ENCODE measurements around the gene SELENOH.

Gene SELENOH

DNA sequence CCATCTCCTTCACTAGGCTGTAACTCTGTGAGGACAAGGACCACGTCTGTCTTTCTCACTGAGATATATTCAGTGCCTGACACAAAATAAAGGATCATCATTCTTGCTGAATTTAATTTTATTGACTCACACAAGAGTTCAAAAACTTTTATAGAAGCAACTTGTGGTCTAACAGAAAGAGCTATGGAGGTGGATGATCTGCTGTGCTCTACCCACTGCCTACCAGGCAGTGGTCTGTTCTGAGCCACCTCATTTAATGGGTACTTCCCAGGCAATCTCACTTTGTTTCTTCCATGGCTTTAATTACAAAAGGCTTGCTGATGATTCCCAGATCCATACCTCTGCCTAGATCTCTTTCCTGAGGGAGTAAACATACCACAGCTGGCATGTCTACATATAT lies 5.6 kb downstream of the SELENOH start:
- no peak for DNase-seq (ENCODE audit: low read depth)

DNA sequence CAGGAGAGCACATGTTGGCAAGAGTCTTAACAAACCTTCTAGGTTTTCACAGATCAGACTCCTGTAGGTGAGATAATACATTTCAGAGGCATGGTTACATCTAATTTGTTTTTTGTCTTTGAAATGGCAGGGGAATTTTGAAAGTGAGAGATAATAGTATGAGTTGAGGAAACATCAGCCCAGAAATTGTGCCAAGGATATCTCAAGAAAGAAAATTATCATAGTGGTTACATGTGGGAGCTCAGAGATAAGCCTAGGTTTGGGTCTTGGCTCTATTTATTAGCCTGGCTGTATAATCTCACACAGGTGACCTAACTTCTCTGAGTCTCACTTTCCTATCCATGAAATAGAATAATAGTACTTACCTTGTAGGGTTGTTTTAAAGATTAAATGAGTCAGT lies 9.9 kb downstream of the SELENOH start:
- no peak for DNase-seq (ENCODE audit: low read depth)

DNA sequence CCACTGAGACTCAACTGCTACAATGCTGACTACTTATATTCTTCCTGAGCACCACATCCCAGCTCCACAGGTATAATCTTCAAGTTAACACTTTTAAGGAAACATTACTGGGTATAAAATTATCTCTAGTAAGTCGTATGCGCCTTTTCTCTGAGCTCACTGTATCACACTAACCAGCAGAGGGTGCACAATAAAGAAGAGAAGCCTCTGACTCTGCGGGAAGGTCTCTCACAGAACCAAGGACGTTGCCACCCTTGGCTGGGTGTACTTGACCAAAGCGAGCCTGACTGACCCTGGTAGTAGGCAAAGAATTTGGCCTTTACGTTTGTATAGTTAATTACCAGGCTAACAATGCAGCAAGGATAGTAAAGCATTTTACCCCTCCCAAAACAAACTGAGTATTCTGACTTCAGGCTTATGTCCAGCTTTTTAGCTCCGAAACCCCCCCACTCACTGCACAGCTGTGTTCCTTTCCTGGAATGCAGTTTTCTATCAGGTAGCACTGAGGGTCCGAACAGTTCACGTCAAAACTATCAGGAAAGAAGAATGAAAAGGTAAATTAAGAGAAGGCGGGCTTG lies 10.5 kb downstream of the SELENOH start, which contains the start of gene BTBD18:
BTBD18 (minus strand) TSS at position 144 of the 578 bp plus-strand sequence. CDS start 631 bp downstream, outside the sequence.
- no peak for DNase-seq (ENCODE audit: low read depth)

DNA sequence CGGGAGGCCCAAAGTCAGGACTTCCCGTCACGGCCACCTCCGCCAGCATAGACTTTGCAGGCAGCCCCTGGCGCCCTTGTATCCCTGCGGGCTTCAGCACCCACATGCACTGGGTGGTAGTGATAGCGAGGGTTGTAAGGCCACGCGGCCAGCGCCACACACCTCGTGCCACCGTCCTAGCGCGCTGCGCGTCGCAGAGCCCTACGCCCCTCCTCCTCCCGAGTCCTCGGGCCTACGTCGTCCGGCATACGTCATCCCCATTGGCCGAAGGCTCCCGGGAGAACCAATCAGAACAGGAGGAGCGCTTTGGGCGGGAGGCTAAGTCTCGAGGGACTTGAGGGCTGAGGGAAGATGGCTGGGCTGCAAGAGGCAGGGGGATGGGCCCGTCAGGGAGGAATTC lies 11.7 kb downstream of the SELENOH start:
- no peak for DNase-seq (ENCODE audit: low read depth)

DNA sequence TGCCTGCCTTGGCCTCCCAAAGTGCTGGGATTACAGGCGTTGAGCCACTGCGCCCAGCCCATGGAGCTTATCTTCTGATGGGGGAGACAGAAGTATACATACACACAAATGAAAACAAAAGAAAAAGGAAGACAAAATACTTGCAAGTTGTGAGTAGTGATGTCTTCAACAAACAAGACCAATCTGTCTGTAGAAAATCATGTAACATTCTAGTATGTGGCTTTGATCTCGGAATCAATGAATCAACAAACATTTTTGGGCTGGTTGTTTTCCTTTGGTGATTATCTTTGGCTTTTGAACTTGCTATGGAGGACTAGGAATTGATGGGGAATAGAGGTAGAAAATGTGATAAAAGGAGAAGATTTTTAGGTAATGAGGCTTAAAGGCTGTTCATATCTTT lies 16.9 kb downstream of the SELENOH start:
- DNase-seq (ENCODE audit: low read depth) = no peak

DNA sequence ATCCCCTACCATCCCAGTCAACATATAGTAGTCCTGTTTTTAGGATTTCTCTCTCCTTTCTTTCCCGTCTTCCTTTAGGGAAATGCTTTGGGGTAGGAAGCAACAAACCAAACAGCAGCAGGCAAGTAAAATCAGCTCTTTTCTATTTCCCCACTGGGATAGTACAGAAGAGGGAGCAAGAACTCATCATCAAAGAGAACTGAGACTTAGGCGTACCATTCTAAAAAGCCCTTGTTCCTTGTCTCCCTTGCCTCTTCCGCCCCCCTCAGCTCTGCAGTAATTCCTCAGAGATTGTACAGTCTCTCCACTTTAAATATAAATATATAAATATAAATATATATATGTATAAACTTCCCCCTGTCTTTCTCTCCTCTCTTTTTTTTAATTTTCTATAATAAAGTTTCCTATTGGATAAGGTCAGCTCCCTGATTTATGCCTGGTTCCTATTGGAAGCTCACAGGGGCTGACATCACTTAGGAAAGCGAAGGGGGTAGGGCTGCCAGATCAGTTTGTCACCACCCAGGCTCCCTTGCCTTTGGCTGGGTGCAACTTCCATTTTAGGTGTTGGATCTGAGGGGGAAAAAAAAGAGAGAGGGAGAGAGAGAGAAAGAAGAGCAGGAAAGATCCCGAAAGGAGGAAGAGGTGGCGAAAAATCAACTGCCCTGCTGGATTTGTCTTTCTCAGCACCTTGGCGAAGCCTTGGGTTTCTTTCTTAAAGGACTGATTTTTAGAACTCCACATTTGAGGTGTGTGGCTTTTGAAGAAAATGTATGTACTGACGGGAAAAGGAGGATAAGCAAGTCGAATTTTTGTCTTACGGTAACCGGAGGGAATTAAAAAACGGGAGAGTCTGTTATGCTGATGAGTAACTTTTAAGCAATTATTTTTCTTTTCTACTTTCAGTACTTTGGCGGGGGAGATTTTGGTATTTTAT lies 20.3 kb downstream of the SELENOH start, which contains the start of gene CTNND1:
CTNND1 (plus strand) TSS at position 502 of the 934 bp plus-strand sequence. CDS start 29,677 bp downstream, outside the sequence.
- no peak for DNase-seq (ENCODE audit: low read depth)

DNA sequence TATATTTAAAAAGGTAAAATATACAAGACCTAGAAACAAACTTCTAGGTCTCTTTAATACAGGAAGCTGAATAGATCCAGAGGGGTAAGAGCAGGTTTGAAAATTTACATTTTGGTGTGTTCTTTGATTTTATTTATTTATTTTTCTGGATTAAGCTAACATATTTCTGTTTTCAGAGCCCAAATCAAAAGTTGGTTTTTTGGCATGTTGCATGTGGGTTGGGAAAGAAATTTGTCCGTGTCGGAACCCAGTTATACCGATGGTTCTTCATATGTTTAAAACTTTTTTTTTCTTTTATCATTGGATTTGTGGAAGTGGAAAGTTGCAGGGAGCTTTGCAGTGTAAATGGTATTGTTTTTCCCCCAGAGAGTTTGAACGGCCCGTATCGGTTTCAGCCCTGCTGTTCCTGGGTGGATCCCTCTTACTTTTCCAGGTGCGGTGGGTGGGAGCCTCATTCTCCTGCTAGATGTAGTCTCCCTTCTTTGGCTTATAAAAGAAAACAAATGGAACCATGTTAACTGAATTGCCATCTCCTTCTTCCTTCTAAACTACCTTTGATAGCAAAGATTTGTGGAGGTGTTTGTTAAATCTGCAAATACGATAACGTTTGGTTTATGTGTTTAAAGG lies 21.1 kb downstream of the SELENOH start:
- DNase-seq (ENCODE audit: low read depth) = no peak

DNA sequence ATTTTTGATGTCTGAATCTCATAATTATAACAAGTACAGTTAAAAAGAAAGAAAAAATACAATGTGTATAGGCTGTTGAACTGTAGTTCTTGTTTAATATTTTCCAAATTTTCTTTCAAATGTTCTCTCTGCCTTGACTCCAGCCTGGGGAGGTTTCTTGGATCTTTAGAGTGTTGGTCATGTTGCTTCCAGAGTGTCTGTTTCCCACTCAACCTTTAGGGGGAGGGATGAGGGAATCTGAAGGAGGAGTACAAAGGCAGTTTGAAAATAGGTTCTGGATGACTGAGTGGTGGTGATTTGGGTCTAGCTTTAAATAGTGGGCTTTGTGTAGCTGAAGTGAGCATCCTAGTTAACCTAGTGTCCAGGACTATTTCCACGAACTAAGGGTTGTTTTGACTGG lies 22.3 kb downstream of the SELENOH start:
- no peak for DNase-seq (ENCODE audit: low read depth)

DNA sequence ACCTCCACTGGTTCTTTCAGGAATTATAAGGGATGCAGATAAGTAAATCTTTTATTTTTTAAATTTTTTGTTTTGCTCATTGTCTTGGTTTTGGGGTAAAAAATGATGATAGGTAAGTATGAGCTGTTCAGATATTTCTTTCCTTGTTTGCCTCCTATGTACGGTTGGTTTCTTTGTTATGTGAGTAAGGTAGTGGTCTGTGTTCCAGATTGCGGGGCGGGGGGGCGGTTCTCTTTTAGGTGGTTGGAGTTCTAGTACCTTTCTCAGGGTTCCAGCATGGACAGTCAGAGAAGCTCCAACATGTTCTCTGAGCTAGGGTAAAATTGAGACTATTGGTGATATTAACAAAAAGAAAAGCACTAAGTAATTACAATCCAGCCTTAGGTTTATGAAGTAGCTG lies 22.7 kb downstream of the SELENOH start:
- DNase-seq (ENCODE audit: low read depth) = no peak

DNA sequence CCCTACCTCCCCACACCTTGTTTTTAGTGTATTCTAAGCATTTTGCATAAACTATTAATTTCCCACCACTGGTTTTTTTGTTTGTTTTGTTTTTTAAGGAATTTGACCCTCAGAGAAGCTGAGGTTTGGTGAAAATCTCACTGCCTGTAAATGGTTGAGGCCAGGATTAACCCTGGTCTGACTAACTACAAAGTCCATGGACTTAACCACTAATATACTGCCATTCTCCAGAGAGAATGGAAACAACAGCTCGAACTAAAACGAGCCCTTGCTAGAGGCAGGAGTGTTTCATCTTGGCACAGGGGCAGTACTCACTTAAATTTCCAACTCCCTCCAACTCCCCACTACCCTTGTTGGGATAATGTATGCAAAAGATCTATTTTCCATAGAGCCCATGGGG lies 23.3 kb downstream of the SELENOH start:
- no peak for DNase-seq (ENCODE audit: low read depth)

DNA sequence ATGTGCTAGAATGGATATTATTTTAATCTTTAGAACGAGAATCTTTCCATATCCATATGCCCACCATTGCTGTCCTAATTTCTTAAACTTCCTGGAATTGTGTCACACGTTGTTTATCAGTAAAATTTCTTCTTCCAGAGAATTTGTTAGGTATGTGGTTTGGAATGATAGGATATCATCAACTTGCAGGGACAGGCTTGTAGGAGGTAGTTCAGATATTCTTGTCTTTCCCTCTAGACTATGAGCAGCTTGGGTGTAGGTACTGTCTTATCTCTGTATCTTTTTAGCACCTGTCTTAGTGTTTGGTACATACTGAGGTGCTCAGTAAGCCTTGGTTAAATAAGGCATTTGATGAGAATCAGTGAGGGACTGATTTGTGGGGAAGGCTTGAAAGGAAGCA lies 23.7 kb downstream of the SELENOH start:
- no peak for DNase-seq (ENCODE audit: low read depth)

DNA sequence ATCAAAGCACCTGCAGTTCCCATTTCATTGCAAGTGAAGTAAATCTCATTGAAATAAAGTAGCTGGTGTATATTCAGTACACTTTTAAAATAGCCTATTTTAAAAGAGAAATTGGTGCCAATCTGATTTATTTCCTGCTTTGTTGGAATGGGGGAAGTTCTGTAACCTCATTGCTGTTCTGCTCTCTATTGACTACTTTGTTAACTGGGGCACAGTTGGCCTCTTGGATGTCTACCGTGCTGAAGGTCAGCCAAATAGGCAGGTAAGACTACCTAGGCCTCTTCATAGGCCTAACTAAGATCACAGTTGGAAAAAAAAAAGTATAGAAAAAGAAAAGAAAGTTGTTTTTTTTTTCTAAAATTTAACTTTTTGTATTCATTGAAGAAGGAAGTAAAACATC lies 29.5 kb downstream of the SELENOH start:
- DNase-seq (ENCODE audit: low read depth) = no peak

DNA sequence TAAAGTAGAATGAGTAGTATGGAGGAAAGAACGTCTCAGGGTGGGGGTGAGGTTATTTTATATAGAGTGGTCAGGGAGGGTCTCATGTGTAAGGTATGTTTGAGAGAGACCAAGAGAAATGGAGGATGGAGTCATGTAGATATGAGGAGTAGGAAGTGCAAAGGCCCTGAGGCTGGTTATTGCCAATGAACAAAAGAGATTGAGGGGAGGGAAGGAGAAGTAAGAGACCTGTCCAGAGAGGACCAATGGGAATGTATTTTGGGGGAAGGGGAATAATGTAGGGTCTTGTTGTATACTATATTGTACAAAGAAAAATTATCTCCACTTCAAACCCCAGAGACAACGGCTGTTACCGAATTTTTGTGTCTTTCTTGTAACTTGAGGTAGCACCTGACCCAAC lies 30.1 kb downstream of the SELENOH start:
- DNase-seq (ENCODE audit: low read depth) = no peak

DNA sequence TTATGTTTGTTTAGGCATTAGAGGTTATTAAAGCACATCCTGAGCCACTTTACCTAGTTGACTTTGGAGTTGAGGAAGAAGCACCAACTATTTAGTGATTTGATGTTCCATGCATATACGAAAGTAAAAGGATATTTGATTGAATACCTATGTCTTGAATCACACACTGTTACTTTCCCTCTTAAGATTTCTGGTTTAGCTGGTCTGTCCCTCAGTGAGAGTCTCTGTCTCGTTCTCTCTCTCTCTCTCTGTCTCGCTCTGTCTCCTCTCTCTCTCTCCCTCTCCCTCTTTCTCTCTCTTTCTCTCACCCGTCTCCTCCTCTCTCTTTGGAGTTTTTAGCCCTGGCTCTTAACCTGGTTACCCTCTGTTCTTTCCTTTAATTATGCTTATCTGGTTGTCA lies 31.3 kb downstream of the SELENOH start:
- no peak for DNase-seq (ENCODE audit: low read depth)

DNA sequence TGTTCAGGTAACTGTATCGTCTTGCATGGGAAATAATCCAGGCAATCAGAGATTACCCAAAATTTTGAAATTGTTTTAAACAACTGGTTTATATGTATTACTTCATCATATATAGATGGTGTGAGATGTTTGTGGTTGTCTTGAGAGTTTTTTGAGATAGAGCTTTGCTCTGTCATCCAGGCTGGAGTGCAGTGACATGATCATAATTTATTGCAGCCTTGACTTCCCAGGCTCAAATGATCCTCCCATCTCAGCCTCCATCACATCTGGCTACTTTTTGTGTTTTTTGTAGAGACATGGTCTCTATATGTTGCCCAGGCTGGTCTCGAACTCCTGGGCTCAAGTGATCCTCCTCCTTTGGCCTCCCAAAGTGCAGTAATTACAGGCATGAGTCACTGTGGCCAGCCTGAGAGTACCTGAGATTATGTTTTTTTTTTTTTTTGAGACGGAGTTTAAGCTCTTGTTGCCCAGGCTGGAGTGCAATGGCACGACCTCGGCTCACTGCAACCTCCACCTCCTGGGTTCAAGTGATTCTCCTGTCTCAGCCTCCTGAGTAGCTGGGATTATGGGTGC lies 31.8 kb downstream of the SELENOH start:
- no peak for DNase-seq (ENCODE audit: low read depth)

DNA sequence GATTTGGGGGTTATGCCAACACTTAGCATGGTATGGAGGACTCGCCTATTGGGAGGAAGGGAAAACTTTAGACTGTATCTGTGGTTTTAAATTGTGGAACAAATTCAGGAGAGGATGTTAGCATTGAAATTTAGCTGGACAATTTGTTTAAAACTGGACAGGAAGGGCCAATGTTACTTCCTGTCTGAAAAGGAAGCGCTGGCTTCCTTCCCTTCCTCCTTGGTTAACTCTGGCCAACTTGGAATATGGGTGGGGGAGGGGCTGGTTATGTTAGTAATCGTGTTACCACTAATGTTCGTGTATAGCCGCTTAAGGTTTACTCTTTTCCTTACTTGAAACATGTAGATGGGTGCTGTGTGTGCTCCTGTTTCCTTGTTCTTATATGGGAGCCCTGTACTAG lies 34.2 kb downstream of the SELENOH start:
- no peak for DNase-seq (ENCODE audit: low read depth)

DNA sequence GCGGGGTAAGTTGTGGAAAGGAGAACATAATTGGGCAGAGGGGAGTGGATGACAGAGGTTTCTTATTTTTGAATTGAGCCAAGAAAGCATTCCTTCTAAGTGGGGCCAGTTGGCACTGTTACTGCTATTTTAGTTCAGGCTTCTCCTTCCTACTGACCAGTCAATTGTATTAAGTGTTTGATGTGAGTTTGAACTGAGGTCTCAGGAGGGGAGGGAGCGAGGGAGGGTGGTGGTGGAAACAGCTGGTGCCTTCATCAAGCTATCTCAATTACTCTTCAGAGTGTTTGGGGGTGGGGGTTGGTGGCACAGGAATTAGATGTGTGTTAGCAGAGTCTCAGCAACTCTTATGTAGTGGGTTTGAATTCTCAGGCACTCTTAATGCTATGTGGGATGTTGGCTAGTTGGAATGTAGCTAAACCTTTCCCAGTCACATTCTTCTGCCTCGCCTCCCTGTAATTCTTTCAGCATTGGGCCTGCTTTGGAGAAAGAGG lies 34.8 kb downstream of the SELENOH start:
- no peak for DNase-seq (ENCODE audit: low read depth)

DNA sequence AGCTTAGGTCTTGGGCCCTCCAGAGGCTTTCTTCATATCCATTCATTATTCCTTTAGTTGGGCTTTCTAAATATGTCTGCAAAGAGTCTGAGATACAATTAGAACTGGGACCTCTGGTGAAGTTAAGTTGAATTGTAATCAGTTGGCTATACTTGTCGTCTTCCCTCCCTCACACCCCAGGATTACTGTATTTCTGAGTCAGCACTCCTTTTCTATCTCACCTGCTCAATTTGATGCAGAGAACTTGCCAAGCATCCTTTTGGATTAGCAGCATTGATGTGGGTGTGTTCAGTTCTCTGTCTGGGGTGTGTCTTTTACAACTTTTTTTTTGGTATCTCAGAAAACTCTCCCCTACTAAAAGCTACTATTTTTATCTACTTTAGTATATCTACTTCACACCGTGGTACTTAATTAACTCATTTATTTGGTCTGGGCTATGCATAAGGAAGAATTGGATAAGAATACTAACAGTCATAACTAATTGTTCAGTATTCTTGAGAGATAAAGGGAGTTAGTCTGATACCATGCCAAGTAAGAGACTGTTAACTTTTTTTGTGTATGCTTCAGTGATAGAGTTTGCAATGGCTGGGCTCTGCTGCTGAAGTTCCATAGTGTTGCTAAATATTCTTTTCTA lies 35.4 kb downstream of the SELENOH start:
- no peak for DNase-seq (ENCODE audit: low read depth)

DNA sequence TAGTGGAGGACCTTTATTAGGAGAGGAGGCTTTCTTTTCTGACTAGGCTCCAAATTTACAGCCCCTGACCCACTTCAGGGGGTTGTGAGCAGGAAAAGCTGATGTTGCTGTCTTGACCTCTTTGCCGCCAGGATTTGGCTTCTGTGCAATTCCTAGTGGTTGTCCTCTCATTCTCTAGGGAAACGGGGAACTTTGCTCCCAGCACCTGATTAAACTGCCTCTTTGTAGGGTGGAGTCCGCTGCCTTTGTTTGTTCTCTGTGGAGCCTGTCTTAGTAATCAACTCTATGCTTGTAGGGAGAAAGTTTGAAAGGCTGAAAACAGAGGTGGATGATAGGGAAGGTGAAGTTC lies 36.7 kb downstream of the SELENOH start:
- DNase-seq (ENCODE audit: low read depth) = no peak

DNA sequence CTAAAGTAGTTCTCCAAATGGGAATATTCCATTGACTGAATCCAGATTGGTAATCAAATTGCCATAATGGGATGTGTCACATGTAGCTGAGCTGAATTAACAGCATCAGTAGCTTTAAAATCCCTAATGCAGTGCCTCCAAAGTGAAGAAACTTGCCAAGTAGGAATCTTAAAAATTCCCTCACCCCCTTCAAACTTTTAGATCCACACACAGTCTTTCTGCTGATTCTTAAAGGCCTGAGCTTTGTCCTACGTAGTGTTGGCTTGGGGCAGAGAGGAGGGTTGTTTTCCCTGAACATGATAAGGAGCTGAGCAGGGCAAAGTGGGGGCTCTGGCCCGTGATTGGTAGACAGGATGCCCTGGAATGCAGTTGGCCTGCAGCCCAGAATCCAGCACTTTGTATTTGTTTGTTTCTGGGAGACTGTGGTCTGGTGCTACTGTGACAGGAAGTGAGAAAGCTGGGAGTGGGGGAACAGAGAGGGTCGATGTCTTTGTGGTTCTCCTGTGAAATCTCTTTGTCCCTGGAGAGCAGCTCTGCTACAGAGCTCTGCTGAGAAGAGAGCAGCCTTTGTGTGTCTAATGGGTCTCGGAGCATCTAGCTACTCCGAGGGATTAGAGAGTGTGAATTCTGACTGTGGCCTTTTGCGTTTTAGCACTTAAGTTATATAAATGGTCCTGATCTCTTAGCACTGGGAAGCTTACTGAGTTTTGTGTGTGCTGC lies 37.2 kb downstream of the SELENOH start:
- DNase-seq (ENCODE audit: low read depth) = no peak

DNA sequence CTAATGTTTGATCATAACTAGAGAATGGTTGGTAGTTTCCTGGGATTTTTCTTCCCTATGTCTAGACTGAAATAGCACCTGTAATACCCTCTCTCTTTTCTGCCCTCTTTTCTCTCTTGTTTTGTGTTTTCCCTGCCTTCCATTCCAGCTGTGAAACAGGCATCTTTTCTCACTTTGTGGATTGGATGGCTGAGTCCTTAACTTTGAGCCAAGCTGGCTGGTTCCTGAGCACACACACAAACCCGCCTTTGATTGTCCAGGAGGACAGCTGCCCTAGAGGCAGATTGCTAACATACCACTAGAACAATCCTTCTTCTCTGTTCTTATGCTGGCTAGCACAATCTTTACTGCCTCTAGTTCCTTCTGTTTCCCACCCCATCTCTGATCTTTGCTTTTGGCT lies 38.0 kb downstream of the SELENOH start:
- no peak for DNase-seq (ENCODE audit: low read depth)

All from activated T-helper 1 cell treated with Interleukin-2 at 50 U/mL for 16 hours (primary cell).